DMS153 (cell line): ENCODE measurements around the gene DFFA.
A peak's percentile ranks its signal among the peaks of the same experiment; 100 is the strongest.
"Not testable (repeated sequence)": the region's sequence is repeated elsewhere in the genome, so short reads cannot be mapped to it uniquely, and the experiment has no call there.

Experiments used
- DNase-seq: peaks from one replicate; lab custom pipeline; 2025; lab: John Stamatoyannopoulos, UW

Gene DFFA

DNA sequence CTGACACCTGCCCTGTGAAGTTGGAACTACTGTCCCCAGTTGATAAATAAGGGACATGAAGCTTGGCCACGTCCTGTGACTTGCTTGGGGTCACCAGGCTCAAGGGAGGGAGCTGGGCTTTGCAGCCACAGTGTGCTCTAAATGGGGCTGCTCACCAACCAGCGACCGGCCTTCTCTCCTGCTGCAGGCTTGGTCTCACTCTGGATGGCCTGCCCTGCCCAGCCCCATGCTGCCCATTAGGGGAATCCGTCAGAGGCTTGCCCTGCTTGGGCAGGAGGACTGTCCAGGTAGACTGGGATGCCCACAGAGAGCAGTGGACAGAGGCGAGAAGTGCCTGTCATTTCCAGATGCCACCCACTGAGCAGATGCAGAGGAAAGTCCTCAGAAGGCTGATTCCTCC, 43.3 kb downstream of the DFFA start:
- no peak for DNase-seq

- not testable (repeated sequence) for DNase-seq
Measured at GRCh38 chr1:10426535-10426848, 45.8 kb downstream of the DFFA start.

GRCh38 chr1:10425826-10426534, 46.3 kb downstream of the DFFA start:
- not testable (repeated sequence) for DNase-seq

GRCh38 chr1:10424651-10425050, 47.7 kb downstream of the DFFA start:
- no peak for DNase-seq

- no peak for DNase-seq
Measured at GRCh38 chr1:10424034-10424433, 48.3 kb downstream of the DFFA start.

DNA sequence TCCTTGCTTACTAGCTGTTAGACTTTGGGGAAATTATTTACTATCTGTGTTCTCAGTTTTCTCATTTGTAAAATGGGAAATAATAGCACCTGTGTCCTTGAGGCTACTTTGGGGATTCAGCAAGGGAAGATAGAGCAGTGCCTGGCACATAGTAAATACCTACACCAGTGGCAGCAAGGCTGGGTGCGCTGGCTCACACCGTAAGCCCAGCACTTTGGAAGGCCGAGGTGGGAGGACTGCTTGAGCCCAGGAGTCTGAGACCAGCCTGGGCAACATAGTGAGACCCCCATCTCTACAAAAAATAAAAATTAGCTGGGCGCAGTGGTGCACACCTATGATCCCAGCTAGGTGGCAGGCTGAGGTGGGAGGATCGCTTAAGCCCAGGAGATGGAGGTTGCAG, 50.7 kb downstream of the DFFA start:
- DNase-seq, result no peak

DNA sequence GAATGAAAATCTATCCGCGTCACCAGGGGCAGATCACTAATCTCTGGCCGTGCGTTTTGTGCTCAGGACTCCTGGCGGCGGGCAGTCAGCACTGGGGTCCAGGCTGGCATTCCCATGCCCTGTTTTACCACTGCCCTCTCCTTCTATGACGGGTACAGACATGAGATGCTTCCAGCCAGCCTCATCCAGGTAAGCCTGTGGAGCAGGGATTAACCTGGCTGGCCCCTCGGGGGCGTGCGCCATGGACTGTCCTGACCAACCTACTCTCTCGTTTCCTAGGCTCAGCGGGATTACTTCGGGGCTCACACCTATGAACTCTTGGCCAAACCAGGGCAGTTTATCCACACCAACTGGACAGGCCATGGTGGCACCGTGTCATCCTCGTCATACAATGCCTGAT, 53.0 kb downstream of the DFFA start:
- no peak for DNase-seq

- DNase-seq, result not testable (repeated sequence)
Measured at GRCh38 chr1:10418741-10419140, 53.6 kb downstream of the DFFA start.

GRCh38 chr1:10415967-10416366, 56.4 kb downstream of the DFFA start:
- not testable (repeated sequence) for DNase-seq

DNA sequence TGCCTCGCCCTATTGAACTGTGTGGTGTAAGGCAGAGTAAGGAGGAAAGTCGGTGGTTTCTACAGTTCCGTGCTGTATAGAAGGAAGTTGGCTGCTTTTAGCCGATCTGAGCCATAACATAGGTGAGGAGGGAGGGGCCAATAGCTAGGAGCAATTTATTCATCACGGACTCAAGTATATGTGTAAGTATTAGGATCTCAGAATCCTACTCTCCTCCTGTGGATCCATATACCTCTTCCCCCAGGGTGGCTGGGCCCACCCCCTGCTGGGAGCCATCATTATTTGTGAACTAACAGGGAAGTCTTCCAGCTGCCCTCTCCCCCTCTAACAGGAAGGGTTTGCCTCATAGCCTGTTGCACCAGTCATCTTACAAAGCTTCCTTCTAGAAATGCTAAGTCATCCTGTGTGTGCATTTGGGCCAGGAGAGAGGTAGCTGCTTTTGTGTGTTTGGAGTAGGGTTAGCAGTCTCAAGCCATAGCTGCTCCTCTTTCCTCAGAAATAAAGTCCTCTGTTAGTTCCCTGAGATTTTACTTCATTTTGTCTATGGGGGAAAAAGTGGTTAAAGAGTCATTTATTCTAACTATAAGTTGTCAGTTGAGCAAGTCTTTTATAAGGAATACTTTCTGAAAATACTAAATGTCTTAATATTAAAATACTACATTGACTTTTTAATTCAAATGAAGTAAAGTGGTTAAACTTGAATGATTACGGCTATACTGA, 57.0 kb downstream of the DFFA start:
- DNase-seq, result peak; percentile 18

DNA sequence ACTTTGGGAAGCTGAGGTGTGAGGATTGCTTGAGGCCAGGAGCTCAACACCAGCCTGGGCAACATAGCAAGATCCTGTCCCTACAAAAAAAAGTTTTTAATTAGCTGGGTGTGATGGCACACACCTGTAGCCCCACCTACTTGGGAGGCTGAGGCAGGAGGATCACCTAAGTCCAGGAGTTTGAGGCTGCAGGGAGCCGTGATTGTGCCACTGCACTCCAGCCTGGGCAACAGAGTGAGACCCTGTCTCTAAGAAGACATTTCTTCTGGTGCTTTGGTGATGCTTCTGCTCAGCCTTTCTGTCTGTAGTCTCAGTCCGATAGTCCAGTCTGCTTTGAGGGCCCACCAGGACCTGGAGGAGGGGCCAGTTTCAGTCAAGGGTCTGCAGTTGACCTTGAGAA, 65.1 kb downstream of the DFFA start:
- DNase-seq, result no peak
